H9 (cell line): Measurements from ENCODE around the gene RAVER1. TPM values are rescaled to one million over a fixed set of nuclear protein-coding genes. Genes with fewer than 3 reads are reported as not detected.

Experiments used
- DNase-seq: peaks from one replicate; pipeline ENCODE4 v3.0.0-alpha.2; 2017
- H2AFZ ChIP-seq: one replicate; pipeline ENCODE4 v1.6.1; 2013; ENCODE audit warnings: mild to moderate bottlenecking, low read length, control low read depth, moderate library complexity
- H2AK5ac ChIP-seq: 2 replicates; pipeline ENCODE4 v1.6.1; 2013; ENCODE audit warnings: low read length, control low read depth, mixed read lengths; ENCODE audit not compliant: insufficient read length
- H2BK120ac ChIP-seq: one replicate; pipeline ENCODE4 v1.6.1; 2013; ENCODE audit warnings: low read depth, mild to moderate bottlenecking, low read length, control low read depth, inconsistent platforms; ENCODE audit not compliant: poor library complexity, severe bottlenecking
- H2BK12ac ChIP-seq: 2 replicates; pipeline ENCODE4 v1.6.1; 2013; ENCODE audit warnings: low read length, control low read depth, mixed read lengths, low read depth; ENCODE audit not compliant: insufficient read length
- H2BK15ac ChIP-seq: 2 replicates; pipeline ENCODE4 v1.6.1; 2013; ENCODE audit warnings: low read depth, low read length, control low read depth
- H2BK20ac ChIP-seq: one replicate; pipeline ENCODE4 v1.6.1; 2013; ENCODE audit warnings: low read depth, mild to moderate bottlenecking, low read length, control low read depth, inconsistent platforms; ENCODE audit not compliant: poor library complexity, severe bottlenecking
- H2BK5ac ChIP-seq: 2 replicates; pipeline ENCODE4 v1.6.1; 2013; ENCODE audit warnings: low read length, control low read depth, mixed read lengths; ENCODE audit not compliant: insufficient read length
- H3K14ac ChIP-seq: 2 replicates; pipeline ENCODE4 v1.6.1; 2013; ENCODE audit warnings: low read length, control low read depth; ENCODE audit not compliant: insufficient read depth
- H3K18ac ChIP-seq: 2 replicates; pipeline ENCODE4 v1.6.1; 2013; ENCODE audit warnings: low read depth, mild to moderate bottlenecking, mixed read lengths, low read length, control low read depth; ENCODE audit not compliant: insufficient read length
- H3K23ac ChIP-seq: 2 replicates; pipeline ENCODE4 v1.6.1; 2013; ENCODE audit warnings: low read length, control low read depth, mixed read lengths, low read depth; ENCODE audit not compliant: insufficient read length
- H3K23me2 ChIP-seq: 2 replicates; pipeline ENCODE4 v1.6.1; 2013; ENCODE audit warnings: low read depth, mild to moderate bottlenecking, mixed read lengths, low read length, control low read depth; ENCODE audit not compliant: insufficient read length, poor library complexity, severe bottlenecking
- H3K27ac ChIP-seq: 2 replicates; pipeline ENCODE4 v1.5.1; 2013; ENCODE audit warnings: low read length, control low read depth, mixed read lengths, low read depth; ENCODE audit not compliant: insufficient read length
- H3K27me3 ChIP-seq: 2 replicates; pipeline ENCODE4 v1.6.1; 2013; ENCODE audit warnings: low read length, control low read depth, inconsistent platforms; ENCODE audit not compliant: insufficient read depth
- H3K4ac ChIP-seq: 2 replicates; pipeline ENCODE4 v1.6.1; 2013; ENCODE audit warnings: low read depth, mild to moderate bottlenecking, control low read depth, inconsistent platforms, low read length, moderate library complexity
- H3K4me1 ChIP-seq: 2 replicates; pipeline ENCODE4 v1.6.1; 2013; ENCODE audit warnings: low read length, control low read depth, inconsistent platforms; ENCODE audit not compliant: insufficient read depth
- H3K4me2 ChIP-seq: 2 replicates; pipeline ENCODE4 v1.6.1; 2013; ENCODE audit warnings: low read length, control low read depth, mixed read lengths; ENCODE audit not compliant: insufficient read length, insufficient read depth
- H3K56ac ChIP-seq: 2 replicates; pipeline ENCODE4 v1.6.1; 2013; ENCODE audit warnings: low read depth, mild to moderate bottlenecking, mixed read lengths, low read length, control low read depth; ENCODE audit not compliant: insufficient read length
- H3K79me1 ChIP-seq: 2 replicates; pipeline ENCODE4 v1.6.1; 2013; ENCODE audit warnings: low read depth, mild to moderate bottlenecking, moderate library complexity, low read length, control low read depth, inconsistent platforms; ENCODE audit not compliant: insufficient read depth, poor library complexity, severe bottlenecking
- H3K79me2 ChIP-seq: 2 replicates; pipeline ENCODE4 v1.6.1; 2013; ENCODE audit warnings: low read length, control low read depth, inconsistent platforms; ENCODE audit not compliant: insufficient read depth
- H3K9ac ChIP-seq: 2 replicates; pipeline ENCODE4 v1.6.1; 2013; ENCODE audit warnings: low read length, control low read depth, mixed read lengths; ENCODE audit not compliant: insufficient read length; ENCODE audit errors: extremely low read depth
- H3K9me3 ChIP-seq: one replicate; pipeline ENCODE4 v1.6.1; 2013; ENCODE audit warnings: low read depth, low read length, inconsistent platforms; ENCODE audit not compliant: control insufficient read depth
- H3T11ph ChIP-seq: one replicate; pipeline ENCODE4 v1.6.1; 2013; ENCODE audit warnings: mild to moderate bottlenecking, low read length, control low read depth, inconsistent platforms
- H4K20me1 ChIP-seq: one replicate; pipeline ENCODE4 v1.6.1; 2013; ENCODE audit not compliant: control insufficient read depth, insufficient read length, insufficient read depth
- H4K5ac ChIP-seq: 2 replicates; pipeline ENCODE4 v1.6.1; 2013; ENCODE audit warnings: low read depth, mild to moderate bottlenecking, mixed read lengths, low read length, control low read depth; ENCODE audit not compliant: insufficient read length
- H4K8ac ChIP-seq: replicated peaks from 2 replicates; pipeline ENCODE4 v1.6.1; 2013; ENCODE audit warnings: low read length, control low read depth, mixed read lengths, low read depth; ENCODE audit not compliant: insufficient read length
- H4K91ac ChIP-seq: 2 replicates; pipeline ENCODE4 v1.6.1; 2013; ENCODE audit warnings: low read depth, mild to moderate bottlenecking, moderate library complexity, mixed read lengths, low read length, control low read depth; ENCODE audit not compliant: insufficient read length
- H3K27ac Mint-ChIP-seq, 3 experiments: 2 replicates in 2 of 3; 3 replicates in 1 of 3; pipeline ENCODE4 v1.8.0; 2020 to 2021; ENCODE audit warnings: mixed read lengths in 3 of 3, mild to moderate bottlenecking in 1 of 3, moderate library complexity in 1 of 3
- H3K27me3 Mint-ChIP-seq: 2 replicates; pipeline ENCODE4 v1.8.0; 2021; ENCODE audit warnings: low read depth, mild to moderate bottlenecking, moderate library complexity, mixed read lengths
- H3K36me3 Mint-ChIP-seq, 3 experiments: 2 replicates in 2 of 3; 3 replicates in 1 of 3; pipeline ENCODE4 v1.8.0; 2020 to 2021; ENCODE audit warnings: low read depth in 3 of 3, mixed read lengths in 3 of 3; ENCODE audit not compliant: insufficient read depth in 1 of 3
- H3K4me1 Mint-ChIP-seq, 2 experiments: 2 replicates each; pipeline ENCODE4 v1.8.0; 2020; ENCODE audit warnings: mixed read lengths in 2 of 2
- H3K4me3 Mint-ChIP-seq, 2 experiments: 2 replicates in 1 of 2; 3 replicates in 1 of 2; pipeline ENCODE4 v1.8.0; 2020 to 2021; ENCODE audit warnings: mild to moderate bottlenecking in 2 of 2, mixed read lengths in 2 of 2, moderate library complexity in 1 of 2
- H3K9me3 Mint-ChIP-seq, 2 experiments: 2 replicates in 1 of 2; 3 replicates in 1 of 2; pipeline ENCODE4 v1.8.0; 2020; ENCODE audit warnings: mild to moderate bottlenecking in 2 of 2, mixed read lengths in 2 of 2, moderate library complexity in 1 of 2
- WGBS: extraction: QIAGEN DNeasy Blood & Tissue Kit; methylation state at CpG from one replicate; pipeline ENCODE4 v1.1.7; 2013; ENCODE audit warnings: missing lambda C conversion rate, low lambda C conversion rate, mixed read lengths; ENCODE audit not compliant: insufficient read length; ENCODE audit errors: extremely low coverage; 5-methylcytosine and 5-hydroxymethylcytosine counted together
- total RNA-seq: library from RNA; stranded (reverse); gene quantifications from 2 replicates; pipeline ENCODE4 v1.2.1, GENCODE V29; 2021
- TF ChIP-seq, protein P1 (sequence below): fragments of 200-600 bp; sonication (generic); conservative IDR thresholded peaks from 3 replicates; pipeline ENCODE4 v1.8.0; 2021; ENCODE audit warnings: antibody characterized with exemption, mild to moderate bottlenecking

Gene RAVER1
- total RNA-seq, 1 experiment from 2014 or later: 74.7 TPM

DNA sequence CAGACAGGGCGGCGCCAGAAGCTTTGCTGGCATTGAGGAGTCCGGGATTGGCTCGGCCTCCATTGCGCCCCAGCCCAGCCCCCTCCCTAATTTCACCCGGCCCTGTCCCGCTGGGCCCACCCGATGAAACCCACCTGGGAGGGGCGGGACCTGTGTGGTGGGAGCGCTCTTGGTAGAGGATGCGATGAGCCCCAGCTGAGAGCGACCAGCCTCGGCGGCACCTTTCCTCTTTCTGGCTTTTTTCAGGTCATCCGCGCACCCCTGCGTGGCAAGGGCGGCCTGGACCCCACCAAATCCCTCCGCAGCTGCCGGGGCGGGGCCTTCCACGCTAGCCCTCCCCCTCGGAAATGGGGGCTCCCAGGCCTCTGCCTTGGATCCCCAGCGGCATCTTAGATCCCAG lies 23.9 kb downstream of the RAVER1 start, which contains the start of gene ZGLP1:
ZGLP1 (minus strand) TSS at position 393 of the 400 bp plus-strand sequence.
- TF ChIP-seq, protein P1, sequence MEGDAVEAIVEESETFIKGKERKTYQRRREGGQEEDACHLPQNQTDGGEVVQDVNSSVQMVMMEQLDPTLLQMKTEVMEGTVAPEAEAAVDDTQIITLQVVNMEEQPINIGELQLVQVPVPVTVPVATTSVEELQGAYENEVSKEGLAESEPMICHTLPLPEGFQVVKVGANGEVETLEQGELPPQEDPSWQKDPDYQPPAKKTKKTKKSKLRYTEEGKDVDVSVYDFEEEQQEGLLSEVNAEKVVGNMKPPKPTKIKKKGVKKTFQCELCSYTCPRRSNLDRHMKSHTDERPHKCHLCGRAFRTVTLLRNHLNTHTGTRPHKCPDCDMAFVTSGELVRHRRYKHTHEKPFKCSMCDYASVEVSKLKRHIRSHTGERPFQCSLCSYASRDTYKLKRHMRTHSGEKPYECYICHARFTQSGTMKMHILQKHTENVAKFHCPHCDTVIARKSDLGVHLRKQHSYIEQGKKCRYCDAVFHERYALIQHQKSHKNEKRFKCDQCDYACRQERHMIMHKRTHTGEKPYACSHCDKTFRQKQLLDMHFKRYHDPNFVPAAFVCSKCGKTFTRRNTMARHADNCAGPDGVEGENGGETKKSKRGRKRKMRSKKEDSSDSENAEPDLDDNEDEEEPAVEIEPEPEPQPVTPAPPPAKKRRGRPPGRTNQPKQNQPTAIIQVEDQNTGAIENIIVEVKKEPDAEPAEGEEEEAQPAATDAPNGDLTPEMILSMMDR: no peak
- Mint-ChIP-seq H3K4me1 (peaks cover 1 to 5% of the 10 kb centered on the region in 2 experiments; a peak in 1 of 4 replicates), H3K27ac (no peak within 1 kb of the TSS; a peak in 1 of 7 replicates), H3K27me3 (no peaks in the 10 kb centered on the region), H3K36me3 (peaks cover 0 to 16% (median 9%) of the 10 kb centered on the region in 3 experiments; a peak in 4 of 7 replicates), H3K4me3 (no peak within 1 kb of the TSS; a peak in 1 of 5 replicates), H3K9me3 (no peaks in the 10 kb centered on the region)
- Histone ChIP-seq H4K91ac (no peak within 1 kb of the TSS), H3K79me1 (no peaks in the 10 kb centered on the region), H3K14ac (no peak within 1 kb of the TSS), H4K8ac (no peak within 1 kb of the TSS), H3K79me2 (no peaks in the 10 kb centered on the region), H2AFZ (no peak within 1 kb of the TSS), H2BK5ac (no peak within 1 kb of the TSS), H3K27ac (no peak within 1 kb of the TSS), H2BK120ac (no peak within 1 kb of the TSS), H2BK12ac (no peak within 1 kb of the TSS), H3K23me2 (no peaks in the 10 kb centered on the region), H3K4ac (no peak within 1 kb of the TSS), H3K18ac (no peak within 1 kb of the TSS), H4K20me1 (no peaks in the 10 kb centered on the region), H2BK15ac (no peak within 1 kb of the TSS), H3K4me1 (no peaks in the 10 kb centered on the region), H3K56ac (no peak within 1 kb of the TSS), H3K9ac (no peak within 1 kb of the TSS), H4K5ac (no peak within 1 kb of the TSS), H3K27me3 (no peaks in the 10 kb centered on the region), H3T11ph (no peak within 1 kb of the TSS), H3K9me3 (no peaks in the 10 kb centered on the region), H3K4me2 (no peak within 1 kb of the TSS), H2AK5ac (no peak within 1 kb of the TSS), H3K23ac (no peak within 1 kb of the TSS), H2BK20ac (no peak within 1 kb of the TSS)
- no CpG with 5 or more reads among the region's 24 CpGs for WGBS
- DNase-seq: no peak
